ENCODE results near the gene TSPEAR.

GRCh38 chr21:44728716-44729115 lies 17.3 kb upstream of the TSPEAR start:
- no peak for TF ChIP-seq POLR2A (IDR thresholded peaks at IDR 0.05; ENCODE audit: low read depth, low read length)
- TF ChIP-seq POLR2AphosphoS5 (IDR thresholded peaks at IDR 0.05; ENCODE audit: low read depth, low read length): no peak
- TF ChIP-seq TAF1 (IDR thresholded peaks at IDR 0.05; ENCODE audit: low read depth, low read length): no peak
